HG02610 (cell line): ENCODE results near the gene ZGPAT.

Source experiments
- ATAC-seq: cut with Tn5 transposase; IDR thresholded peaks from one replicate; pipeline ENCODE4 v1.9.1; 2021; ENCODE audit warnings: mild to moderate bottlenecking, moderate library complexity; ENCODE audit not compliant: unreplicated experiment

The ZGPAT gene

DNA sequence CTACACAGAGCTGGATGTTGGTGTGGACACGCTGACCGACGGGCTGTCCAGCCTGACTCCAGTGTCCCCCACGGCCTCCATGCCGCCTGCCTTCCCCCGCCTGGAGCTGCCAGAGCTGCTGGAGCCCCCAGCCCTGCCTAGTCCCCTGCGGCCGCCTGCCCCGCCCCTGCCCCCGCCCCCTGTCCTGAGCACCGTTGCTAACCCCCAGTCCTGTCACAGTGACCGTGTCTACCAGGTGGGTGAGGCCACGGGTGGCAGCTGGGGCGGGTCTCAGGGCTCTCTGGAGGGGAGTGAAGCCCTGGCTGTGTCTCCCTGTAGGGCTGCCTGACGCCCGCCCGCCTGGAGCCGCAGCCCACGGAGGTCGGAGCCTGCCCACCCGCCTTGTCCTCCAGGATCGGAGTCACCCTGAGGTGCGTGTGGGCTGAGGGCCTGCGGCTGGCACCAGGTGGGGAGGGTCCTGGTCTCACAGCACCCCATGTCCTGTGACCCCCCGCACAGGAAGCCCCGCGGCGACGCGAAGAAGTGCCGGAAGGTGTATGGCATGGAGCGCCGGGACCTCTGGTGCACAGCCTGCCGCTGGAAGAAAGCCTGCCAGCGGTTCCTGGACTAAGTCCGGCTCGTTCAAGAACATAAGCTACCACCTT is 34.7 kb downstream of the ZGPAT start:
- ATAC-seq, result no peak

DNA sequence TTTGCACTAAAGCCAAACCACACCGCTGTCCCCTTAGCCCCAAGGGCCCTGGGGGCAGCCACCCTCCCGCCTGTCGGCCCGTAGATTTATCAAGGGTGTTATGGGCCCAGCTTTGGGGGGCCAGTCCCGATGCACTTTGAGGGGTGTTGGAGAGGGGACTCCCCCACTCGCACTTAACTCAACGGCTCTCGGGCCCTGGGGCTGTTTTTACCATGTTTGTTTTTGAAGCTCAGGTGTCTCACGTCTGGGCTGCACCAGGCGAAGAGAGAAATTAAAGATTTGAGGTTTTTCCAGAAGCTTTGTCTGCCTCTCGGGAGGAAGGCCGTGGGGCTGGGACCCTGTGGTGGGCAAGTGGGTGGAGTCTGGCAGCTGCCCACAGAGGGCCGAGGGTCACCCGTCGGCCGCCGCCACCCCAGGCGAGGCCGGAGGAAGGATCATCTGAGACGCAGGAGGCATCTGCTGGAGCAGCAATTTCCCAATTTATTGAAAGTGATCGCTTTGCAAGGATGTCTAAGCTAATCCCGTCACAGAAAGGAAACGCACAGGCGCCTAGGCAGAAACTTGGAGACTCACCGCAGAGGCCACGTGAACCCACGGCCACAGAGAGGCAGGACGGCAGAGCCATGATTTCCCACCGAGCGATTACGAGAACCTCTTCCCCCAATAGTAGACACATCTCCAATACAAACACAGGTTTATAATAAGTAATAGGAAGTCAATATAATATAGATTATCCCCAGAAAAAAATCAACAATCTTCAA is 35.6 kb downstream of the ZGPAT start:
- no peak for ATAC-seq

DNA sequence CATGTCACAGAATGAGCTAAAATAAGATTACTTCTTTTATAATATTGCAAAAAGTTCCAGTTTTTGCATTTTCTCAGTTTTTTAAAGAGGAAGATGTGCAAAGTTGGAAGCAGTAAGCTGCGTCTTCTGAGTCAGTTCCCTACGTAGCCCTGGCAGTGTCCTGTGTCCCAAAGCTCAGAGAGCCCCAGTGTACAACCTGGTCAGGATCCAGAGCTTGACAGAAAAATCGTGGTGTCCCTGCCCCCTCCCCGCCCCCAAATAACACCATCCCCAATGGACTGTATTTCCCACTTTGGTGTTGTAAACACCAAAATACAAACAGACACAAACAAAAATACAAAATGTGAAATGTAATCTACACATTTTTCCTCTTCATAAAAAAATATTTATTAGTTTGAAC is 36.3 kb downstream of the ZGPAT start:
- no peak for ATAC-seq

DNA sequence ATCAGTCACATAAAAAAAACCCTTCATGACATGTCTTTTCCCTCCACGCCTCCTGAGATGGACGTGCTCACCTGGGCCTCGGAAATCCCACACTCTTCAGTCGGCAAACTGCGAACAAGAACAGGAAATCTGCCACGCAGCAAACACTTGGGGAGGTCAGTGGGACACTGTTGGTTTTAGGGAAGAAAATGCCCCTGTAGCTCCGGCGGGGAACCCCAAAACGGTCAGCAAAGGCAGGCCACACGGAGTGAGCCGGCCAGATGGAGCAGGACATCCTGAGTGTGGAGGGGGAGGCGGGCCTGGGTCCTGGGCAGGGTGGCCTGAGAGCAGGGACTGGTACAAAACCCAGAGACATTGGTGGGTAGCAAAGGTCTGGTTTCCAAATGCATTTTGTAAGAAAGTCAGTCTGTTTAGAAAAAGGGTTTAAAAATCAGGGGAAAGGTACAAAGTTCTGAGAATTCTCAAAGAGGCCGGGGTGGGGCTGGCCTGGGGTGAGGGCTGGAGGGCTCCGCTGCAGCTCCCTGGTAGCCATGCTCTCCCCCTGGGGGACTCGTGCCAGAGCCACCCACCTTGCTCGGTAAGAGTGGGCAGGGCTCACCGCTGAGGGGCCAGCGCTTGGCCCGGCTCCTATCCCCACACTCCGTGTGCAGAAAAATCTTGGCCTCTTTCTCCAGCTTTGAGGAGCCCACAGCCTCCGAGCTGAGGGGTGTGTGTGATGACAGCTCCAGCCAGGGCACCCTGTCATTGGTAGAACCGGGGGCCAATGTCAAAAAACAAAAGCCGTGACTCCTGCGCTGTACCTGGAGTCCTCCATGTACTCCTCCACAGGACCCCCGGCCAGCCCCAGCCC is 37.0 kb downstream of the ZGPAT start:
- ATAC-seq, result no peak

DNA sequence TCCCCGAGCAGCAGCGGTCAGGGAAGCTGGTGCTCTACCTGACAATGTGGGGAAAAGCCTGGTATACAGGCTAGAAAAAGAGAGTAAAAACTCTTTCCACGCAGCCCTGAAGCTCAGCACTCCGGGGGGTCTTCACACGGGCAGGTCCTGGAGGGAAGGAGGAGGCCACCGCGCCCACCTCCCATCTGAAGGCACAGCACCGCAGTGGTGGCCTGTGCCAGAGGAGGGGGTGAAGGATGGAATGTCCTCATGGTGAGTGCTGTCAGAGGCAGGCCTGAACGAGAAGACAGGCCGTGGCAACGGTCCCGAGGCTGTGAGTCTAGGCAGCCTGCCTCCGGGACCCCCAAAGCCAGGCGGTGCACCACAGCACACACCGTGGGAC is 37.6 kb downstream of the ZGPAT start:
- no peak for ATAC-seq

DNA sequence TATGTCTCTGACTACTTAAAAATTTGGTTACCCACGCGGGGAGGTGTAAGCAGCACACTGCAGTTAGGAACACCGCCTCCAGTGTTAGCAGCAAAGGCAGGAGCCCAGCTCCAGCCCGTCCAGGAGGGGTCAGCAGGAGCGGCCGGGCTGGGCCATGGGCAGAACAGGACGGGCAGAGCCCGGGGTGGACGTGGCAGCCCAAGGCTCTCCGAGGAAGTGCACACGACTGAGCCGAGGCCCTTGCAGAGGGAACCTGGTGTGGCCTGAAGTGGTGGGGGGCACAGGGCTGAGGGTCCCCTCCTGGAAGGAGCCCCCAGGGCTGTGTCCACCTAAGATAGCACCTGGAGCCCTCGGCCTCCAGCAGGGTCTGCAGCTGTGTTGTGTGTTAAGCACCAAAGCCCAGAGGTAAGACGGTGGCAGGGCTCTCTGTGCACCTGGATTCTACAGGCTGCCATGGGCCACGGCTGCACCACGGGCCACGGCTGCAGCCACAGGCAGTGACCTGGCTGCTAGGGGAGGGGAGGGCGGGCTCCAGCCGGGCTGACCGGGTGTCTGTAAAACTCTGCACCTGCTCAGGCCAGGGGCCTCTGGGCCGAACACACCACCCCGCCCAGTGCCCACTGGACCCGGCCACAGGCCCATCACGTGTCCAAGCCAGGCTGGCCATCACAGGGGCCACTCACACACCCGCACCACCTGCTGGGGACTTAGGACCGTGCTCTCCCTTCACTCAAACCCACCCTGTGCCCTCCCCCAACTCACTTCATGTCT is 38.3 kb downstream of the ZGPAT start:
- ATAC-seq, result no peak

DNA sequence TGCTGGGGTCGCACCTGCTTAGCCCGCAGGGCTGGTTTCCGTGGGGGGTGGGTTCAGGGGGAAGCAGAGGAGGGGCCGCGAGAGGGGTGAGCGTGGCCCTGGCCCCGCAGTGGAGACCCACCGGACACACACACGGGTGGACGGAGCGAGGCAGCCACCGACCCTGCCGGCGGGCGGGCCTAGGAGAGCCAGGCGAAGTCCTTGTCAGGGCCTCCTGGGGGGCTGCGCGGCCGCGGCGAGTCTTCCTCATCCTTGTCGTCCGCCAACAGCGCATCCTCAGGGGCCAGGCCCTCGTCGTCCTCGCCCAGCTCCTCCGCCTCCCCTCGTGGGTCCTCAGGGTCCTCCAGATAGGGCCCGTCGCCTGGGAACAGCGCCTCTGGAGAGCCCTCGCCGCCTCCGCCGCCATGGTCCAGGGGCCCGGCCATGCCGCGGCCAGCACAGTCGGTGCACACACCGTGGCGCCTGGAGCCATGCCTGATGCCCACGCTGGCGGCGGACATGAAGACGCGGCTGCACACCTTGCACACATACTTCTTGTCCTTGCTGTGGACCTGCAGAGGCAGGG is 39.0 kb downstream of the ZGPAT start:
- ATAC-seq, result no peak

DNA sequence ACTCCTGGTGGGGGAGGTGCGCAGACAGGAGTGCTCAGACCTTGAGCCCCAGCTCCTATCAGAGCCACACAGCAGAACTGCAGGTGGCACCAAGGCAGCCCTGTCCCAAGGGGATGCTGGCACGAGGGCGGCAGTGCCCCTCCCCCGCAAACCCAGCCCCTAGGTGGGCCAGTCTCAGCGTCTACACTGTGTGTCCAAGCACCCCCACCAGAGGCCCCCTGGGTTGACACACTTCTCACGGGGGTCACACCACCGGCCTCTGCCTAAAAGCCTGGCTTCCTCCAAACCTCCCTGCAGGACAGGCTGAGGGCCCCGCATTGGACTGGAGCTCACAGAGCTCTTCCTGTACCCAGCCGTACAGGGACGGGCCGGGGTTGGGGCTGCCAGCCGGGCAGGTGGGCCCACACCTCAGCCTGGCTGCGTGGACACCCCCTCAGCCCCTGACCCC is 39.8 kb downstream of the ZGPAT start:
- no peak for ATAC-seq

DNA sequence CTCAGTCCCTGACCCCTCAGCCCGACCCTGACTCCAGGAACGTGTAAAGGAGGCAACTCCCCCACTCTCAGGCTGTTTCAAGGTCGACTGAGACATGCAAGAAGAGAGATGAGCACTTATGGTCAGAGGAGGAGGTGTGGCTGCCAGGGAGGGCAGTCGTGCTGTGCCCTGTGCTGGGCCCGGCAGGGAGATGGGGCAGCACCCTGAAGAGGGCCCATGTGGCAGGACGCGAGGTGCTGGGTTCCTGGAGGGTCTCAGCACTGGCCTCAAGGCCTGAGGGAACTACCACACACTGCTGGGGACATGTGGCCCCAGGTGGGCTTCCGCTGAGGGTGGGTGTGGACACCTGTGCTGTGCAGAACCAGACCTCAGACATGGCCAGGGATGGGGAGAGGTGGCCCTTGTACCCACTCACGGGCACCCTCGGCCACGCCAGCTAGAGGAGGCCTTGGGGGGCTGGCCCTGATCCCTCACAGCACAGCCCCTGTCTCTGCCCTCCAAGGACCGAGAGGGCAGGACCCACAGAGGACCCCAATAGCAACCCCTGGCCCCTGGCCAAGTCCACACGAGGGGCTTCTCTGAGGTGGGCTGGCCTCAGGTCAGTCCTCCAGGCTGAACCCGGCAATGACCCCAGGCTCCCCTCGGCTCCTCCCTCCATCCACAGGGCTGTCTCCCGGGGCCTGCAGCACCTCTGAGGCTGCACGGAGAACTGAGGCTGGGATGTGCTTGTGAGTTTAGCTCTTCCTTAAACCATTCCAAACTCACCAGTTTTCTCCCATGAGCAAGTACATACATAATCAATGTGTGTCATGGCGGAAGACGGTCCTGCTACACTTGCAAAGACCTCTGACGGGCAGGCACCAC is 40.5 kb downstream of the ZGPAT start:
- no peak for ATAC-seq

DNA sequence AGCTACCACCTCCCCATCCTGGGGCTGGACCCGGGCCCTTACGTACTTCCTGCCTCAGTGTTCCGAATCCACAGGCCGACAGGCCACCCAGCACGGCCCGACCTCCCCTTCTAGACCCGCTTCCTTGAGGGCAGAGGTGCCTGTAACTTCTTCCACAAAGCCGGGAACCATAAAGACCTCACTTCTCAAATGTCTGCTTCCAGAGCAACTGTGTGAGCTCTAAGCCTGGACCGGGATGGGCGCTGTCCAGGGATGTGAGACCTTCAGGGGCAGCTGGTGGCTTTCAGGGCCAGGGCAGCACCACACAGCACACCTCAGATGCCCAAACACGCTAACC is 41.1 kb downstream of the ZGPAT start:
- no peak for ATAC-seq

DNA sequence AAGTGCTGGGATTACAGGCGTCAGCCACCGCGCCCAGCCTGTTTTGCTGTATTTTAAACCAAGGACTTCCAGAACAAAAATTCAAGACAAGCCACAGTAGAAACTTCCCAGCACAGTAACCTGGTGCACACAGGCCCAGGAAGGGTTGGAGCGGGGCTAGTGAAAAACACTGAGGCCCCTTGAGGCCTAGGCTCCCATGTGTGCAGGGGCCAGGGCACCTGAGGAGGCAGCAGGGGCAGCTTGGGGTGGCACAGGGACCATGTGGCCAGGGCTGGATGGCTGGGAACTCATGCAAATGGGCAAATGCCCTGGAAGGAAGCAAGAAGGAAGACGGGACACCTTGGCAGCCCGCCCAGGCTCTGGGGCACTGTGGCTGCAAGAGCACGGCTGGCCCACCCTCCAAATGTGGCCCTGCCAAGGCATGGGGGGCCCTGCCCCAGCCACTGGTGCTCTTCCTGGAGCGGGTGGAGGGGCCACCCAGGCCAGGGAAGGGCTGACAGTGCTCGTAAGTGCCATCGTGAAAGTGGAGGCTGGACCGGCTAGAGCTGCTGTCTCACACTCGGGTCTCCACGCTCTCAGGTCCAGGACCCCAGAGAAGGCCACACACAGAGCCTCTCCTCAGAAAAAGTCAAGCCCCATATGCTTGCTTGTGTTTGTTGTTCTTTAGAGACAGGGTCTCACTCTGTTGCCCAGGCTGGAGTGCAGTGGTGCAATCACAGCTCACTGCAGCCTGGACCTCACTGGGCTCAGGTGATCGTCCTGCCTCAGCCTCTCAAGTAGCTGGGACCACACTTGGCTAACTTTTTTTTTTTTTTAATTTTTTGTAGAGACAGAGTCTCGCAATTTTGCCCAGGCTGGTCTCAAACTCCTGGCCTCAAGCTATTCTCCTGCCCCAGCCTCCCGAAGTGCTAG is 42.0 kb downstream of the ZGPAT start:
- no peak for ATAC-seq

DNA sequence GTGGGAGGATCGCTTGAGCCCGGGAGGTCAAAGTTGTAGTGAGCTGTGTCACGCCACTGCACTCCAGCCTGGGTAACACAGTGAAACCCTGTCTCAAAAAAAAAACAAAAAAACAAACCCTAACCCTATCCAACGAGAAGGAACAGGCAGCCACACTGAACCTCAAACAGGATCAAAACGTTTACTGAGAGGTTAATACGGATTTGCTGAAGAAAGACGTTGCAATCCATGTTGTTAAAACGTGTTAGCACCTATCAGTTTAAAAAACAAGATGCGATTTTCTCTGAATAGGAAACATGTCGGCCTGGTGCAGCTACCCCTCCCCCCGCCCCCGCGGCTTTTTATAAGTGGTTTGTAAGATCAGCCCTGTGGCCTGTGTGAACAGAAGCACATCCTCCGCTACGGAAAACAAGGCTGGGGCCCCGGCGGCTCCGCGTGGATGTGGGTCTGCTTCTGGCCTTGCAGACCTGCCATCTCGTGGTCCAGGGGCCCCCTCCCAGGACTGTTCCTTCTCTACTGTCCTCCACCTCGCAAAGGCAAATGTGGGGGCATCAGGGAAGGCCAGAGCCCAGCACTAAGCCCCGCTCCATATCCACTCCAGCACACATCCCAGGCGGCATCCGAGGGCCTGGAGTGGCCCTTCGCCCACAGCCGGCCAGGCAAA is 43.1 kb downstream of the ZGPAT start:
- ATAC-seq, result no peak

DNA sequence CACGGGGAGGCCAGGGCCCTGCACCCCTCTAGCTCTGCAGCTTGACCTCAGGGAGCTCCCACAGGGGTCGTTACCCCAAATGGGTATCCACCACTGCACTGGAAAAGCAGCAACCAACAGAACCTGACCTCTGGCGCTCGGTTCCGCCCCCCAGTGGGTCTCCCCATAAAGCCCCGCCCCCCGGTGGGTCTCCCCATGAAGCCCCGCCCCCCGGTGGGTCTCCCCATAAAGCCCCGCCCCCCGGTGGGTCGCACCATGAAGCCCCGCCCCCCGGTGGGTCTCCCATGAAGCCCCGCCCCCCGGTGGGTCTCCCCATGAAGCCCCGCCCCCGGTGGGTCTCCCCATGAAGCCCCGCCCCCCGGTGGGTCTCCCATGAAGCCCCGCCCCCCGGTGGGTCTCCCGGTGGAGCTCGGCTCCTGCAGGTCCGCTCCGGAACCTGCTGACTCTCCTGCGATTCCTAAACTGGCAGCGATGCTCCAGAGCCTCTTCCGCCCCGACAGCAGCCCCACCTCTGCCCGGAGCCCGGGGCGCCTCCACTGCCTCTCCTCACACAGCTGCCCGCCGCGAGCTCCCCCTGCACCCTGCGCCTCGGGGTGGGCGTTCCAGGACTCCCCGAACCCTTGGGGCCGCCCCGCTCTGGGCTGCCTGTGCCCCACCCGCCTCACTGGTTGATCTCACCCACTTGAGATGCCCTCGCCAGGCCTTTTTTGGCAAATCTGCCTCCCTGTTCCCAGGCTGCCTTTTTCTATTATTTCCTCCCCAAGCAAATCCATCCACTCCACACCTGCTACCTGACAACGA is 43.8 kb downstream of the ZGPAT start:
- no peak for ATAC-seq

DNA sequence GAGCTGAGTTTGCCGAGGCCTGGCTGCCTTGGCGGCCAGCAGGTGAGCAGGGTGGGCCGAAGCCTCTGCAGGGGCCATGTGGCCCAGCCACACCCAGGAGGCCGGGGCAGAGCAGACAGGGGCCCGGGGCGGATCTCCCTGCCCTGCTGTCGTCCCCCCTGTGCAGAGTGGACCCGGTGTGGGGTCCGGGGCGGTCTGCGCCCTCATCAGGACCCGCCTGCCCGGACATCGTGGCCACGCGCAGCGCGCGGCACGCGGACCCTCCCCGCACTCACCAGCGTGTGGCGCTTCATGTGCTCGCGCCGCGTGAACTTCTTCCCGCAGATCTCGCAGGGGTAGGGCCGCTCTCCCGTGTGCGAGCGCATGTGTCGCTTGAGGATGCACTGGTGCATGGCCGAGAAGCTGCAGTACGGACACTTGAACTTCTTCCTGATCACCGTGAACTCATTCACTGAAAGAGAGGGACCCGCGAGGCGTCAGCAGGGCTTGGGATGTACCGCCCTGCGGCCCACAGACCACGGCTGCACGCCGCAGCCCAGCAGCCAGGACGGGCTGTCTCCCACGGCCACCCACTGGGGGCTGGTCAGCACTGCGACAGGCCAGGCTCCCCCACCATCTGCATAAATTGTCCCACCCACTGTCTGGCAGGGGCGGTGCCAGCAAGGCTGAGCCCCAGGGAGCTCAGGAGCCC is 44.7 kb downstream of the ZGPAT start:
- no peak for ATAC-seq

DNA sequence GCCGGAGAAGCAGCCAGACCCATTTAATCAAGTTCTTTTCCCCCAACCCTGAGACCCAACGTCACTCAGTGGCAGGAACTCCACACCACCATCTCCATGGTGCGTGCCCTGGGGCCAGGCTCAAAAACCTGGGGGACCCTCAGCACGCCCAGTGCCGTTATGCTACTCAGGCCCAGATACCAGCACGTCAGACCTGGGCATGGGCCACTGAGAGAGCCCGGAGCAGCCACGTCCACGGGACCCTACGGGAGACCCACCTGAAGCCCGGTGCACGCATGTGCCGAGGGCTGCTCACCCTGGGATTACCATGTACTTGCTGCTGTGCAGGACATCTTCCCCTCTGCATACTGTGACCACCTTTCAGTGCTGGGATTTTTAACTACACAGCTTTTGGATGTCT is 45.5 kb downstream of the ZGPAT start:
- no peak for ATAC-seq

DNA sequence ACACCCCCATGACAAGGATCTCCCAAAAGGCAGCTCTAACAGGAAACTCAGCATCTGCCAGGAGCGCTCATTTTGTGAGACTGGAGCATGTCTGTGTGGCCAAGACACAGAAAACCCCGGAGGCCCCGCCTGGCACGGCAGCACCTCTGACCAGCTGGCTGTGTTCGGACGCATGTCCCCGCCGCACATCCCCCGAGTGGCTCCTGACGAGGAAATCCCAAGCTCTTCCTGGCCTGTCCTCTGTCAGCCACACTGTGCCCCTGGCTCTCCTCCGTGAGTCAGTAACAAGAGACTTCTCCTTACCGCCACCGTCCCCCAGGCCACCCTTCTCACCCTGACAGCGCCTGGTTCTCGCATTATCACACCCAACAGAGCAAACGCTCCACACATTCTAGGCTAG is 46.2 kb downstream of the ZGPAT start:
- ATAC-seq, result no peak
